ENCODE measurements around the gene SLC17A1. TPM values are rescaled to one million over a fixed set of nuclear protein-coding genes. Genes with fewer than 3 reads are reported as not detected.

Gene SLC17A1
- total and polyA plus RNA-seq, 11 donors: not detected

GRCh38 chr6:25747477-25747876 is 84.4 kb downstream of the SLC17A1 start:
- ATAC-seq (no peak), DNase-seq (no peak)
- no peaks in the 10 kb centered on the region for H3K4me1 ChIP-seq
- no peak for TF ChIP-seq POLR2A (IDR thresholded peaks at IDR 0.05)
- no peak for TF ChIP-seq CTCF (IDR thresholded peaks at IDR 0.05)
- H3K4me3 ChIP-seq: no peak overlapping the region
- H3K9me3 ChIP-seq: no peaks in the 10 kb centered on the region
- H3K27me3 ChIP-seq: no peaks in the 10 kb centered on the region
- 61 to 70% (median 62%) methylated on average over 2 of the region's 2 CpGs for WGBS, 4 donors
- intact Hi-C loops (cut with DNase I): no loop called here
- no peaks in the 10 kb centered on the region for H3K36me3 ChIP-seq
- no peak overlapping the region for H3K27ac ChIP-seq

GRCh38 chr6:25746968-25747367 is 84.9 kb downstream of the SLC17A1 start:
- no peaks in the 10 kb centered on the region for H3K27me3 ChIP-seq
- ATAC-seq (no peak), DNase-seq (no peak)
- H3K36me3 ChIP-seq: no peaks in the 10 kb centered on the region
- TF ChIP-seq POLR2A (IDR thresholded peaks at IDR 0.05) (no peak), CTCF (IDR thresholded peaks at IDR 0.05) (no peak)
- H3K27ac ChIP-seq: no peak overlapping the region
- H3K4me3 ChIP-seq: no peak overlapping the region
- intact Hi-C loops (cut with DNase I): no loop called here
- WGBS, 4 donors: 74 to 88% (median 80%) methylated on average over 1 of the region's 1 CpG
- no peaks in the 10 kb centered on the region for H3K9me3 ChIP-seq
- no peaks in the 10 kb centered on the region for H3K4me1 ChIP-seq

GRCh38 chr6:25745836-25746235 is 86.0 kb downstream of the SLC17A1 start:
- Histone ChIP-seq H3K27ac (no peak overlapping the region), H3K27me3 (no peaks in the 10 kb centered on the region), H3K4me1 (no peaks in the 10 kb centered on the region), H3K9me3 (no peaks in the 10 kb centered on the region), H3K4me3 (no peak overlapping the region), H3K36me3 (no peaks in the 10 kb centered on the region)
- intact Hi-C loops (cut with DNase I): no loop called here
- DNase-seq (no peak), ATAC-seq (no peak)
- 84 to 86% (median 85%) methylated on average over 4 of the region's 4 CpGs for WGBS, 4 donors
- TF ChIP-seq POLR2A (IDR thresholded peaks at IDR 0.05): no peak
- no peak for TF ChIP-seq CTCF (IDR thresholded peaks at IDR 0.05)

- Histone ChIP-seq H3K4me3 (no peak overlapping the region), H3K27ac (no peak overlapping the region), H3K4me1 (no peaks in the 10 kb centered on the region), H3K9me3 (no peaks in the 10 kb centered on the region), H3K36me3 (no peaks in the 10 kb centered on the region), H3K27me3 (no peaks in the 10 kb centered on the region)
- TF ChIP-seq CTCF (IDR thresholded peaks at IDR 0.05) (no peak), POLR2A (IDR thresholded peaks at IDR 0.05) (no peak)
- intact Hi-C loops (cut with DNase I): no loop called here
- DNase-seq (no peak), ATAC-seq (no peak)
Observed at GRCh38 chr6:25743868-25744267, 88.0 kb downstream of the SLC17A1 start.
